Neural progenitor cell (in vitro differentiated cells): Measurements from ENCODE around the gene PTPRT. TPM values are rescaled to one million over a fixed set of nuclear protein-coding genes. Genes with fewer than 3 reads are reported as not detected.

Experiments used
- DNase-seq: peaks from one replicate; pipeline ENCODE4 v3.0.0-alpha.2; 2016; ENCODE audit warnings: low spot score
- H2AFZ ChIP-seq: fragments of 200-600 bp; sonication (generic); replicated peaks from 2 replicates; pipeline ENCODE4 v1.6.1; 2016; ENCODE audit warnings: antibody characterized with exemption
- H3F3A ChIP-seq: fragments of 200-600 bp; sonication (generic); 2 replicates; pipeline ENCODE4 v1.6.1; 2016; ENCODE audit warnings: antibody characterized with exemption, low read depth
- H3K27ac ChIP-seq: fragments of 200-600 bp; sonication (generic); 2 replicates; pipeline ENCODE4 v1.5.1; 2016; ENCODE audit warnings: mild to moderate bottlenecking
- H3K27me3 ChIP-seq: fragments of 200-600 bp; sonication (generic); 2 replicates; pipeline ENCODE4 v1.6.1; 2016; ENCODE audit warnings: mild to moderate bottlenecking, moderate library complexity
- H3K36me3 ChIP-seq: fragments of 200-600 bp; sonication (generic); 2 replicates; pipeline ENCODE4 v1.5.1; 2016
- H3K4me1 ChIP-seq: fragments of 200-600 bp; sonication (generic); 2 replicates; pipeline ENCODE4 v1.6.1; 2016; ENCODE audit warnings: mixed run types
- H3K4me2 ChIP-seq: fragments of 200-600 bp; sonication (generic); 2 replicates; pipeline ENCODE4 v1.6.1; 2016
- H3K4me3 ChIP-seq: fragments of 200-600 bp; sonication (generic); 2 replicates; pipeline ENCODE4 v1.5.1; 2016
- H3K79me2 ChIP-seq: fragments of 200-600 bp; sonication (generic); 2 replicates; pipeline ENCODE4 v1.6.1; 2016; ENCODE audit warnings: low read depth
- H3K9ac ChIP-seq: fragments of 200-600 bp; sonication (generic); 2 replicates; pipeline ENCODE4 v1.6.1; 2016
- H3K9me3 ChIP-seq: fragments of 200-600 bp; sonication (generic); 2 replicates; pipeline ENCODE4 v1.5.1; 2016; ENCODE audit warnings: low read depth
- H4K20me1 ChIP-seq: fragments of 200-600 bp; sonication (generic); 2 replicates; pipeline ENCODE4 v1.6.1; 2016; ENCODE audit warnings: low read depth
- H3K27ac Mint-ChIP-seq: 3 replicates; pipeline ENCODE4 v1.8.0; 2021; ENCODE audit warnings: mixed read lengths
- H3K27me3 Mint-ChIP-seq: 2 replicates; pipeline ENCODE4 v1.8.0; 2022; ENCODE audit warnings: low read depth, mild to moderate bottlenecking, inconsistent platforms, moderate library complexity, mixed read lengths; ENCODE audit not compliant: insufficient read depth
- H3K36me3 Mint-ChIP-seq: 3 replicates; pipeline ENCODE4 v1.8.0; 2021; ENCODE audit warnings: mixed read lengths
- H3K4me1 Mint-ChIP-seq: 3 replicates; pipeline ENCODE4 v1.8.0; 2021; ENCODE audit warnings: mixed read lengths
- H3K4me3 Mint-ChIP-seq: 3 replicates; pipeline ENCODE4 v1.8.0; 2021; ENCODE audit warnings: mild to moderate bottlenecking, moderate library complexity, mixed read lengths
- H3K9me3 Mint-ChIP-seq: 3 replicates; pipeline ENCODE4 v1.8.0; 2020; ENCODE audit warnings: mixed read lengths
- CTCF ChIP-seq: fragments of 200-600 bp; sonication (generic); IDR thresholded peaks from 2 replicates; pipeline ENCODE4 v1.5.1; 2017; ENCODE audit warnings: antibody characterized with exemption, mild to moderate bottlenecking
- EZH2 ChIP-seq: fragments of 200-600 bp; sonication (generic); IDR thresholded peaks from 2 replicates; pipeline ENCODE4 v1.6.1; 2017; ENCODE audit warnings: antibody characterized with exemption, mild to moderate bottlenecking, moderate library complexity
- EZH2phosphoT487 ChIP-seq: fragments of 200-600 bp; sonication (generic); IDR thresholded peaks from 2 replicates; pipeline ENCODE4 v1.6.1; 2017; ENCODE audit warnings: antibody characterized with exemption
- total RNA-seq: library from RNA; depleted of rRNA; stranded (reverse); fragments of >200 nt; gene quantifications from 2 replicates; pipeline ENCODE4 v1.2.3, GENCODE V29; 2015; ENCODE audit warnings: low replicate concordance

PTPRT gene
- total RNA-seq, 1 donor from 2014 or later: 1.1 TPM

GRCh38 chr20:42192321-42192720 is 997.4 kb downstream of the PTPRT start:
- no peaks in the 10 kb centered on the region for H3K36me3 ChIP-seq
- no peak overlapping the region for H3K9ac ChIP-seq
- H3K4me1 ChIP-seq: peaks cover 4% of the 10 kb centered on the region
- no peak overlapping the region for H3K27ac Mint-ChIP-seq
- H3K27me3 ChIP-seq: no peaks in the 10 kb centered on the region
- H3K79me2 ChIP-seq: no peaks in the 10 kb centered on the region
- H3K9me3 ChIP-seq: no peaks in the 10 kb centered on the region
- no peaks in the 10 kb centered on the region for H3K27me3 Mint-ChIP-seq
- peaks cover 10% of the 10 kb centered on the region for H3K4me1 Mint-ChIP-seq
- no peak overlapping the region for H3K4me3 ChIP-seq
- no peaks in the 10 kb centered on the region for H4K20me1 ChIP-seq
- no peak overlapping the region for H2AFZ ChIP-seq
- H3K27ac ChIP-seq: no peak overlapping the region
- TF ChIP-seq EZH2phosphoT487 (no peak), EZH2 (no peak), CTCF (no peak)
- H3F3A ChIP-seq: no peaks in the 10 kb centered on the region
- DNase-seq: no peak
- no peaks in the 10 kb centered on the region for H3K36me3 Mint-ChIP-seq
- H3K9me3 Mint-ChIP-seq: no peaks in the 10 kb centered on the region
- no peak overlapping the region for H3K4me3 Mint-ChIP-seq
- no peak overlapping the region for H3K4me2 ChIP-seq

GRCh38 chr20:42191140-42191860 is 998.4 kb downstream of the PTPRT start:
- no peaks in the 10 kb centered on the region for H3F3A ChIP-seq
- H3K36me3 Mint-ChIP-seq: no peaks in the 10 kb centered on the region
- no peaks in the 10 kb centered on the region for H3K9me3 ChIP-seq
- H3K4me1 ChIP-seq: peaks cover 4% of the 10 kb centered on the region
- no peak overlapping the region for H3K4me3 Mint-ChIP-seq
- H2AFZ ChIP-seq: no peak overlapping the region
- H3K4me3 ChIP-seq: no peak overlapping the region
- H3K27me3 ChIP-seq: no peaks in the 10 kb centered on the region
- no peaks in the 10 kb centered on the region for H3K79me2 ChIP-seq
- no peaks in the 10 kb centered on the region for H3K27me3 Mint-ChIP-seq
- no peak overlapping the region for H3K4me2 ChIP-seq
- no peak overlapping the region for H3K27ac Mint-ChIP-seq
- H3K4me1 Mint-ChIP-seq: peaks cover 10% of the 10 kb centered on the region
- peak; percentile 26 for DNase-seq
- no peaks in the 10 kb centered on the region for H4K20me1 ChIP-seq
- TF ChIP-seq CTCF: peak; percentile 41
- TF ChIP-seq EZH2phosphoT487: no peak
- H3K9ac ChIP-seq: no peak overlapping the region
- no peaks in the 10 kb centered on the region for H3K9me3 Mint-ChIP-seq
- no peak overlapping the region for H3K27ac ChIP-seq
- no peaks in the 10 kb centered on the region for H3K36me3 ChIP-seq

- no peaks in the 10 kb centered on the region for H3K9me3 ChIP-seq
- no peak overlapping the region for H2AFZ ChIP-seq
- H3K36me3 ChIP-seq: no peaks in the 10 kb centered on the region
- no peak overlapping the region for H3K9ac ChIP-seq
- H3K4me1 ChIP-seq: peaks cover 4% of the 10 kb centered on the region
- no peaks in the 10 kb centered on the region for H3K27me3 ChIP-seq
- Mint-ChIP-seq H3K27me3 (no peaks in the 10 kb centered on the region), H3K4me1 (peaks cover 10% of the 10 kb centered on the region), H3K4me3 (no peak overlapping the region), H3K27ac (no peak overlapping the region), H3K9me3 (no peaks in the 10 kb centered on the region), H3K36me3 (no peaks in the 10 kb centered on the region)
- no peak overlapping the region for H3K4me2 ChIP-seq
- no peaks in the 10 kb centered on the region for H4K20me1 ChIP-seq
- H3K4me3 ChIP-seq: no peak overlapping the region
- no peaks in the 10 kb centered on the region for H3K79me2 ChIP-seq
- H3F3A ChIP-seq: no peaks in the 10 kb centered on the region
- no peak overlapping the region for H3K27ac ChIP-seq
- TF ChIP-seq CTCF (no peak), EZH2 (no peak), EZH2phosphoT487 (no peak)
- DNase-seq: no peak
Observed at GRCh38 chr20:42190084-42190483, 999.6 kb downstream of the PTPRT start.
